Measurements from ENCODE around the gene PRG2. TPM values are rescaled to one million over a fixed set of nuclear protein-coding genes. Genes with fewer than 3 reads are reported as not detected.

PRG2 gene
- total and polyA plus RNA-seq, 2 of the 4 experiments (the other 2 are of a cell fraction), result not detected

DNA sequence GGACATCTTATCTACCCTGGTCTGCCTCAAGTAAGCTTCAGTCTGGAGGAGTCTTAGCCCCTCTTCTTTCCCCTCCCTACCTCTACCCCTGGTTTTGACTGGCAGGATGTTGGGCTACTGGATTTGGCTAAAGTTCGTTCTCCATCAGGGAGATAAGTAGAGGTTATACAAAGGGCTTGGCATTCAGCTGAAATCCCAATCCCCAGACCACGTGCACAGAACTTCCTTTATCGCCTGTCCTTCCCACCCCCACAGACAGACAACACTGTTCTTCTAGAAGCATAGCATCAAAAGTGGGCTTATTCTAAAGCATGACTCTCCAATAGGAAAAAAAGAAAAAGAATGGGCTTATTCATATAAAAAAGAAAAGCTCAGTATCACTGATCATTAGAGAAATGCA, 17.3 kb downstream of the PRG2 start:
- Histone ChIP-seq H4K20me1 (ENCODE audit: insufficient read depth, low read length) (no peaks in the 10 kb centered on the region), H3K9ac (ENCODE audit: low read depth, low read length) (no peak overlapping the region), H3K79me1 (ENCODE audit: low read depth in 1 of 2, low read length in 2 of 2) (no peaks in the 10 kb centered on the region), H3K27me3 (ENCODE audit: control insufficient read depth, insufficient read depth, low read length) (peaks cover 5% of the 10 kb centered on the region), H3K36me3 (ENCODE audit: control insufficient read depth, insufficient read depth, low read length) (no peaks in the 10 kb centered on the region), H3K4ac (ENCODE audit: low read depth, low read length) (no peak overlapping the region), H4K8ac (ENCODE audit: low read depth in 2 of 2, low read length in 2 of 2) (no peak overlapping the region), H3K14ac (replicated peaks; ENCODE audit: low read depth, low read length) (no peak overlapping the region), H2AFZ (replicated peaks; ENCODE audit: low read length, poor library complexity) (no peak overlapping the region), H3K9me1 (ENCODE audit: insufficient read depth, low read length) (no peaks in the 10 kb centered on the region), H2BK20ac (ENCODE audit: low read depth, low read length) (no peak overlapping the region), H3K23ac (ENCODE audit: low read depth, low read length) (no peak overlapping the region), H3K56ac (ENCODE audit: extremely low read depth, insufficient read depth, low read length) (no peak overlapping the region), H4K5ac (ENCODE audit: low read depth, low read length) (no peak overlapping the region), H3K27ac (ENCODE audit: insufficient read depth, low read length) (no peak overlapping the region), H3K18ac (ENCODE audit: low read depth, low read length) (no peak overlapping the region), H3K4me2 (ENCODE audit: low read depth, low read length) (no peak overlapping the region), H2BK120ac (ENCODE audit: low read depth, low read length) (no peak overlapping the region), H2AK9ac (replicated peaks; ENCODE audit: low read depth, low read length, poor library complexity) (no peak overlapping the region), H4K91ac (ENCODE audit: insufficient read depth, low read depth, low read length) (no peak overlapping the region), H2AK5ac (ENCODE audit: low read depth, low read length) (no peak overlapping the region), H2BK5ac (ENCODE audit: low read depth, low read length, poor library complexity, severe bottlenecking) (no peak overlapping the region), H3K4me3 (ENCODE audit: insufficient read depth, low read depth, low read length) (no peak overlapping the region), H3K9me3 (ENCODE audit: control insufficient read depth, insufficient read depth, low read length) (no peaks in the 10 kb centered on the region), H2BK15ac (ENCODE audit: low read depth, low read length) (no peak overlapping the region), H3K4me1 (ENCODE audit: control insufficient read depth, insufficient read depth, low read length) (no peaks in the 10 kb centered on the region)
- ATAC-seq (ENCODE audit: low read depth) (no peak), DNase-seq (no peak)
- POLR2A ChIA-PET (ENCODE audit: unreplicated experiment), result no interaction called here
- in situ Hi-C loops (cut with MboI; ENCODE audit: low sequenced_read_pairs), result loop anchor here (25.0 kb wide), 1 partner anchor 536 kb away; no protein-coding TSS in a partner anchor
- no TSS peak for BruUV-seq (replicated peaks)
- dilution Hi-C loops (cut with HindIII; ENCODE audit: low sequenced_read_pairs, unreplicated experiment), result no loop called here
- TF ChIP-seq BHLHE40 (IDR thresholded peaks at IDR 0.05; ENCODE audit: low read depth, low read length), result no peak
- TF ChIP-seq RFX5 (IDR thresholded peaks at IDR 0.05; ENCODE audit: low read depth, low read length), result no peak
- no peak for TF ChIP-seq CHD1 (IDR thresholded peaks at IDR 0.05; ENCODE audit: low read depth, low read length)
- TF ChIP-seq MAFK (IDR thresholded peaks at IDR 0.05; ENCODE audit: low read depth, low read length), result no peak
- TF ChIP-seq, protein P1, sequence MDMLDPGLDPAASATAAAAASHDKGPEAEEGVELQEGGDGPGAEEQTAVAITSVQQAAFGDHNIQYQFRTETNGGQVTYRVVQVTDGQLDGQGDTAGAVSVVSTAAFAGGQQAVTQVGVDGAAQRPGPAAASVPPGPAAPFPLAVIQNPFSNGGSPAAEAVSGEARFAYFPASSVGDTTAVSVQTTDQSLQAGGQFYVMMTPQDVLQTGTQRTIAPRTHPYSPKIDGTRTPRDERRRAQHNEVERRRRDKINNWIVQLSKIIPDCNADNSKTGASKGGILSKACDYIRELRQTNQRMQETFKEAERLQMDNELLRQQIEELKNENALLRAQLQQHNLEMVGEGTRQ (IDR thresholded peaks at IDR 0.05; ENCODE audit: low read depth, low read length), result no peak
- TF ChIP-seq POLR2A (IDR thresholded peaks at IDR 0.05; ENCODE audit: low read depth, low read length), result no peak
- TF ChIP-seq FOS (IDR thresholded peaks at IDR 0.05; ENCODE audit: low read depth, low read length), result no peak
- TF ChIP-seq RAD21 (IDR thresholded peaks at IDR 0.05; ENCODE audit: low read length), result no peak
- no peak for TF ChIP-seq MXI1 (IDR thresholded peaks at IDR 0.05; ENCODE audit: borderline replicate concordance, low read depth, low read length)
- TF ChIP-seq CEBPB (IDR thresholded peaks at IDR 0.05; ENCODE audit: low read depth, low read length), result no peak
- no peak for TF ChIP-seq NFE2L2 (IDR thresholded peaks at IDR 0.05; ENCODE audit: low read depth, low read length)
- TF ChIP-seq, protein P2, sequence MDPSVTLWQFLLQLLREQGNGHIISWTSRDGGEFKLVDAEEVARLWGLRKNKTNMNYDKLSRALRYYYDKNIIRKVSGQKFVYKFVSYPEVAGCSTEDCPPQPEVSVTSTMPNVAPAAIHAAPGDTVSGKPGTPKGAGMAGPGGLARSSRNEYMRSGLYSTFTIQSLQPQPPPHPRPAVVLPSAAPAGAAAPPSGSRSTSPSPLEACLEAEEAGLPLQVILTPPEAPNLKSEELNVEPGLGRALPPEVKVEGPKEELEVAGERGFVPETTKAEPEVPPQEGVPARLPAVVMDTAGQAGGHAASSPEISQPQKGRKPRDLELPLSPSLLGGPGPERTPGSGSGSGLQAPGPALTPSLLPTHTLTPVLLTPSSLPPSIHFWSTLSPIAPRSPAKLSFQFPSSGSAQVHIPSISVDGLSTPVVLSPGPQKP (IDR thresholded peaks at IDR 0.05; ENCODE audit: borderline replicate concordance, low read depth, low read length), result no peak
- TF ChIP-seq MAZ (IDR thresholded peaks at IDR 0.05; ENCODE audit: borderline replicate concordance, low read depth, low read length), result no peak
- no peak for TF ChIP-seq RCOR1 (IDR thresholded peaks at IDR 0.05; ENCODE audit: insufficient replicate concordance, low read length)
- TF ChIP-seq SMC3 (IDR thresholded peaks at IDR 0.05; ENCODE audit: low read depth, low read length), result no peak
- TF ChIP-seq, protein P3, sequence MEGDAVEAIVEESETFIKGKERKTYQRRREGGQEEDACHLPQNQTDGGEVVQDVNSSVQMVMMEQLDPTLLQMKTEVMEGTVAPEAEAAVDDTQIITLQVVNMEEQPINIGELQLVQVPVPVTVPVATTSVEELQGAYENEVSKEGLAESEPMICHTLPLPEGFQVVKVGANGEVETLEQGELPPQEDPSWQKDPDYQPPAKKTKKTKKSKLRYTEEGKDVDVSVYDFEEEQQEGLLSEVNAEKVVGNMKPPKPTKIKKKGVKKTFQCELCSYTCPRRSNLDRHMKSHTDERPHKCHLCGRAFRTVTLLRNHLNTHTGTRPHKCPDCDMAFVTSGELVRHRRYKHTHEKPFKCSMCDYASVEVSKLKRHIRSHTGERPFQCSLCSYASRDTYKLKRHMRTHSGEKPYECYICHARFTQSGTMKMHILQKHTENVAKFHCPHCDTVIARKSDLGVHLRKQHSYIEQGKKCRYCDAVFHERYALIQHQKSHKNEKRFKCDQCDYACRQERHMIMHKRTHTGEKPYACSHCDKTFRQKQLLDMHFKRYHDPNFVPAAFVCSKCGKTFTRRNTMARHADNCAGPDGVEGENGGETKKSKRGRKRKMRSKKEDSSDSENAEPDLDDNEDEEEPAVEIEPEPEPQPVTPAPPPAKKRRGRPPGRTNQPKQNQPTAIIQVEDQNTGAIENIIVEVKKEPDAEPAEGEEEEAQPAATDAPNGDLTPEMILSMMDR (conservative IDR thresholded peaks at IDR 0.05; ENCODE audit: low read depth, low read length), result no peak
- CTCF ChIA-PET, result no interaction called here
- intact Hi-C loops (cut with micrococcal nuclease), result no loop called here
- no CpG with 5 or more reads among the region's 3 CpGs for WGBS, 2 experiments (ENCODE audit: extremely low coverage in 2 of 2, insufficient read length in 1 of 2)
